Heart right ventricle (tissue), 16 donors: Measurements from ENCODE around the gene OTOP2. TPM values are rescaled to one million over a fixed set of nuclear protein-coding genes. Genes with fewer than 3 reads are reported as not detected.

Experiments
- ATAC-seq, 8 donors: fragments of 200-7000 bp; cut with Tn5 transposase; one replicate each; pipeline ENCODE4 v1.9.1; 2020; ENCODE audit warnings: mild to moderate bottlenecking in 8 of 8, moderate library complexity in 8 of 8, moderate number of reproducible peaks in 1 of 8
- DNase-seq, 2 donors: peaks; one replicate each; pipeline ENCODE4 v3.0.0-alpha.2; 2020
- H3K27ac ChIP-seq, 10 donors: fragments of 200-600 bp; sonication (generic) in 2 of 10; one replicate each; pipeline versions ENCODE4 v1.5.0 to v1.8.0; 2020 to 2022; ENCODE audit warnings: mild to moderate bottlenecking in 3 of 10
- H3K27me3 ChIP-seq, 7 donors: fragments of 200-600 bp; one replicate each; pipeline ENCODE4 v1.8.0; 2021 to 2022; ENCODE audit warnings: mild to moderate bottlenecking in 2 of 7
- H3K36me3 ChIP-seq, 9 donors: fragments of 200-600 bp; sonication (generic) in 1 of 9; one replicate each; pipeline versions ENCODE4 v1.5.0 to v1.8.0; 2020 to 2022; ENCODE audit warnings: mild to moderate bottlenecking in 2 of 9
- H3K4me1 ChIP-seq, 9 donors: fragments of 200-600 bp; sonication (generic) in 1 of 9; one replicate each; pipeline versions ENCODE4 v1.5.0 to v1.8.0; 2020 to 2022; ENCODE audit warnings: mild to moderate bottlenecking in 4 of 9
- H3K4me3 ChIP-seq, 10 donors: fragments of 200-600 bp; sonication (generic) in 2 of 10; one replicate each; pipeline versions ENCODE4 v1.5.0 to v1.8.0; 2020 to 2022; ENCODE audit warnings: mild to moderate bottlenecking in 7 of 10, moderate library complexity in 2 of 10
- H3K9me3 ChIP-seq, 11 donors: fragments of 200-600 bp in 10 of 11; sonication (generic) in 2 of 11; one replicate each; pipeline versions ENCODE4 v1.5.0 to v1.8.0; 2013 to 2022; ENCODE audit warnings: mild to moderate bottlenecking in 2 of 11, control low read depth in 1 of 11, moderate library complexity in 1 of 11
- WGBS, 2 donors: extraction: QIAGEN DNeasy Blood & Tissue Kit; methylation state at CpG; one replicate each; pipeline ENCODE4 v1.1.7; 2013; ENCODE audit warnings: inconsistent platforms in 1 of 2; 5-methylcytosine and 5-hydroxymethylcytosine counted together
- intact Hi-C, 10 donors: fragments of 100-400 bp; cut with DNase I; formaldehyde crosslinking; loops; one replicate each; pipeline versions ENCODE4 v1.11.1 to v1.14.2; 2022
- polyA plus RNA-seq, 2 donors: library from polyadenylated mRNA; stranded (reverse); fragments of 200-250 nt; gene quantifications; one replicate each; pipeline ENCODE4 v1.2.3, GENCODE V29; 2013
- total RNA-seq, 10 donors: library from RNA; stranded (reverse); fragmentation: NEBNext Ultra II Directional in 3 of 10; extraction: Animal tissue kit (Norgen Biotek cat#: 25700) in 3 of 10; gene quantifications; one replicate each; pipeline versions ENCODE4 v1.2.1 to v1.2.4, GENCODE V29; 2021 to 2023
- TF ChIP-seq, protein P1 (sequence below), 9 donors: fragments of 200-600 bp; sonication (generic) in 2 of 9; IDR thresholded peaks; one replicate each; pipeline versions ENCODE4 v1.5.0 to v1.8.0; 2021 to 2022; ENCODE audit warnings: antibody characterized with exemption in 9 of 9, mild to moderate bottlenecking in 5 of 9, moderate library complexity in 1 of 9
- donor health status: Arrhythmogenic right ventricular cardiomyopathy.
- donor health status: ischemic (EF 13 %, LVEDD 7.1; RV severe dilation, severe dysfunction).
- donor health status: healthy with polysubstance abuse.
- donor health status: DM: no; HTN: yes; CAD: no.
- donor health status: DM: no; HTN: no; CAD: no.
- donor health status: ischemic (EF 25% LVEDD 6.9; RV normal size, moderate dysfunction).
- donor health status: ischemic (EF 25% LVEDD 5.7; RV mildly dilated, moderate dysfunction).
- donor health status: healthy.
- donor health status: DM: yes; HTN: yes; CAD: no.
- donor health status: Ischemic cardiomyopathy.
- donor health status: ischemic (EF 35%, LVEDD 5.7; RV mildly dilated, moderate dysfunction).
- donor health status: nonischemic (EF 11% LVEDD 7.7; RV severe dilation, severe dysfunction).
- donor health status: DM: yes; HTN: yes; CAD: no.
- donor health status: PGD.
- donor health status: ischemic (EF 29% LVEDD 5.4; RV normal size, mild dysfunction).
- donor health status: nonischemic (EF 23%, LVEDD 6.1; RV moderate dilation, normal function).

The OTOP2 gene
- total and polyA plus RNA-seq, 12 donors = not detected

DNA sequence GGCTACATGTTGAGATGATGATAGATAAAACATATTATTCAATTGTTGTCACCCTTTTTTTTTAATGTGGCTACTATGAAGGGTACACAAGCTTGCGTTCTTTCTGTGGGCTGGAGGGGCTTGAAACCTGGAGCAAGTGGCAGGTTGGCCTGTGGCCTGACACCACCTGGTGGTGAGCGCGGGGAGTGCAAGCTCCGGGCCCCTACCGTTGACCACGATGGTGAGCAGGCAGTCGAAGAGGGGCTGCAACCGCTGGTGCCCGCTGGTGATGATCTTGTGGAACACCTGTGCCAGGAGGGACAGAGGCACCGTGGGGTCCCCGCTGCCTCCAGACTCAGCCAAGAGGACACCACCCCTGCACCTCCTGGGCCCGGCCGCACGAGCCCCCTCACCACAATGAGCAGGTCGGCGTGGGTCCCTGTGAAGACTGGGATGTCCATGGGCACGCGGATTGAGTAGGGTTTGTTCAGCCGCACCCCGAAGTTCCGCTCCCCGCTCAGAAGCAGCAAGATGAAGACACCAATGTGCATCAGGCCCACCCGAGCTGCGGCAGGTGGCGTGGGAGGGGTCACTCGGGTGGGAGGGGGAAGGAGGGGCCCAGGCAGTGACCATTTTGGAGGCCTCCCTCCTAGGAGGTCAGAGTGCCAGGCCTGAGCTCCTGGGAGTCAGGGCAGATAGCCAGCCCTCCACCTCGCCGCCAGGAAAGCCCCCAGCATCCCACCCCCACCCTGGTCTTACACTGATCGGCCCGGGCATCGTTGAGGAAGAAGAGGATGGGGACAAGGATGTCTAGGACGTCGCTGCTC is 34.1 kb downstream of the OTOP2 start:
- no peak overlapping the region for H3K27ac ChIP-seq
- intact Hi-C loops = loop anchor here in 3 of 10 donors (5.0 kb wide), 2 partner anchors 36 to 166 kb away; partner anchors contain the start of genes OTOP2 (in 2 of the 3) and USH1G (in 2 of the 3)
- no peak overlapping the region for H3K4me3 ChIP-seq
- TF ChIP-seq, protein P1, sequence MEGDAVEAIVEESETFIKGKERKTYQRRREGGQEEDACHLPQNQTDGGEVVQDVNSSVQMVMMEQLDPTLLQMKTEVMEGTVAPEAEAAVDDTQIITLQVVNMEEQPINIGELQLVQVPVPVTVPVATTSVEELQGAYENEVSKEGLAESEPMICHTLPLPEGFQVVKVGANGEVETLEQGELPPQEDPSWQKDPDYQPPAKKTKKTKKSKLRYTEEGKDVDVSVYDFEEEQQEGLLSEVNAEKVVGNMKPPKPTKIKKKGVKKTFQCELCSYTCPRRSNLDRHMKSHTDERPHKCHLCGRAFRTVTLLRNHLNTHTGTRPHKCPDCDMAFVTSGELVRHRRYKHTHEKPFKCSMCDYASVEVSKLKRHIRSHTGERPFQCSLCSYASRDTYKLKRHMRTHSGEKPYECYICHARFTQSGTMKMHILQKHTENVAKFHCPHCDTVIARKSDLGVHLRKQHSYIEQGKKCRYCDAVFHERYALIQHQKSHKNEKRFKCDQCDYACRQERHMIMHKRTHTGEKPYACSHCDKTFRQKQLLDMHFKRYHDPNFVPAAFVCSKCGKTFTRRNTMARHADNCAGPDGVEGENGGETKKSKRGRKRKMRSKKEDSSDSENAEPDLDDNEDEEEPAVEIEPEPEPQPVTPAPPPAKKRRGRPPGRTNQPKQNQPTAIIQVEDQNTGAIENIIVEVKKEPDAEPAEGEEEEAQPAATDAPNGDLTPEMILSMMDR (IDR thresholded peaks at IDR 0.05) = peak; percentile 87 to 96 (median 91)
- peak; percentile 76 to 82 for DNase-seq
- ATAC-seq = peak in 7 of 8 donors; percentile 29 to 55 (median 43)
- WGBS, 2 donors = 48 to 53% methylated on average over 33 of the region's 33 CpGs
- peaks cover 0 to 70% (median 0%) of the 10 kb centered on the region in 9 donors for H3K36me3 ChIP-seq
- no peaks in the 10 kb centered on the region for H3K27me3 ChIP-seq
- peaks cover 0 to 6% (median 4%) of the 10 kb centered on the region in 9 donors for H3K4me1 ChIP-seq
- no peaks in the 10 kb centered on the region for H3K9me3 ChIP-seq

DNA sequence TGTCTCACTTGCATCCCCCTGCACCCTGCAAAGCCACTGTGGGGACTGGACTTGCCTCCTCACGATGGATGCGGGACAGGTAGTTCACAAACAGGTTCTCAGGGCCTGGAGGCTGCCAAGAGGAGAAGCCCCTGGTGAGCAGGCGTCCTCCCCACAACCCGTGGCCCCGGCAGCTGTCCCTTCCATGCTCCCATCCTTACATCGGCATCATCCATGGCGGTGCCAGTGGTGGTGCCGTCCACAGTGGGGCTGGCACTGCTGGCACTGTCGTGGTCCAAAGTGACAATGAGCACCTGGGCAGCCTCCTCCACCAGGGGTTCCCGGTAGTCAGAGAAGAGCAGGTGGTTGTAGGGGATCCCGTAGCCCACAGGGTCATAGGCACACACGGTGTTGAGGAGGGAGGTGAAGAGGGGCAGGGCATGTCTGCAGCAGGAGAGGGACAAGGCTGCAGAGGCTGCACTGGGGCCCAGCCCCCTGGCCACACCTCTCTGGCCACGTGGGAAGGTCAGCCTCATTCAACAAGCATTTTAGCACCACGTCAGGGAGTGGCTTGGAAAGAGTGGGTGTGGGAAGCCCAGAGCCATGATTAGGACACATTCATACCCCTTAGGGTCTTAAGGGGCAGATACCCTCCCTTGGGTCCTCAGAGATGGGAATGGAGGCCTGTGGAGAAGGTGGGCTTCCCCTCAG is 35.9 kb downstream of the OTOP2 start:
- Histone ChIP-seq H3K4me3 (no peak overlapping the region), H3K9me3 (no peaks in the 10 kb centered on the region), H3K36me3 (peaks cover 0 to 57% (median 0%) of the 10 kb centered on the region in 9 donors), H3K27me3 (no peaks in the 10 kb centered on the region), H3K4me1 (peaks cover 0 to 6% (median 4%) of the 10 kb centered on the region in 9 donors), H3K27ac (no peak overlapping the region)
- WGBS, 2 donors = 79% methylated on average over 14 of the region's 14 CpGs
- TF ChIP-seq, protein P1 (IDR thresholded peaks at IDR 0.05) = no peak
- DNase-seq (no peak), ATAC-seq (no peak)
- intact Hi-C loops = loop anchor here in 9 of 10 donors (2.0 to 10.0 kb wide), 11 partner anchors 38 to 247 kb away; partner anchors contain the start of genes MRPL58 (in 6 of the 9), NUP85 (in 2 of the 9), OTOP2 (in 2 of the 9) and USH1G (in 2 of the 9)

DNA sequence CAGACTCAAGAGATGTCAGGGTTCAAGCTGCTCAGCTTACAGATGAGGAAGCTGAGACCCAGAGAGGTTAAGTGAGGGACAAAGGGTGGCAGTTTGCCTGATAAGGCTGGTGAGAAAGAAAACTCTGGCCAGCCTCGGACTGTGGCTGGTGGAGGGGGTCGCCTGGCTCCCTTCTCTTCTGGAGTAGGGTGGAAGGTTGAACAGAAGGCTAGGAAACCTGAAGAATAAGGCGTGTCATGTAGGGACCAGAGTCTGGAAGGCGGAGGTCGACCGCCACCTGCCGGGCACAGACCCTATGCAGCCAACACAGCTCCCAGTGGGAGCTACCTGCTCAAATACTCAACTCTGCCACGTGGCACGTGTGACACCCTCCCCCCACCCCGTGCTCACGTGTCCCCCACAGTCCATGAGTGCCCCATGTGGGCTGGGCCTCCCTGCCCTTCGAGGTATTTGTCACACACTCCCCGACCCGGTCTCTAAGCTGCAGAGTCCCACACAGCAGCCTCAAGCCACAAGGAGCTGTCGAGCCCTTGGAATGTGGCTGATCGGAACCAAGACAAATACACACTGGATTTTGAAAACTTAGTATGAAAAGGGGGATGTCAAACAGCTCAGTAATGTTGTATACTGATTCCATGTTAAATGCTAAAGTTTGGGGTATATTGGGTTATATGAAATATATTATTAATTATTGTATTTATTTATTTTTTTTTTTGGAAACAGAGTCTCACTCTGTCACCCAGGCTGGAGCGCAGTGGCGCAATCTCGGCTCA is 36.7 kb downstream of the OTOP2 start:
- ATAC-seq (peak in 1 of 8 donors; percentile 11), DNase-seq (no peak)
- Histone ChIP-seq H3K4me3 (no peak overlapping the region), H3K27me3 (no peaks in the 10 kb centered on the region), H3K36me3 (peaks cover 0 to 49% (median 0%) of the 10 kb centered on the region in 9 donors), H3K9me3 (no peaks in the 10 kb centered on the region), H3K27ac (no peak overlapping the region), H3K4me1 (peaks cover 0 to 6% (median 4%) of the 10 kb centered on the region in 9 donors)
- 50 to 55% methylated on average over 19 of the region's 19 CpGs for WGBS, 2 donors
- TF ChIP-seq, protein P1 (IDR thresholded peaks at IDR 0.05) = peak in 4 of 9 donors; percentile 8 to 25 (median 18)
- intact Hi-C loops = loop anchor here in 9 of 10 donors (1.0 to 10.0 kb wide), 12 partner anchors 28 to 247 kb away; partner anchors contain the start of genes MRPL58 (in 7 of the 9) and NUP85 (in 2 of the 9)
